IMR-90 (cell line): ENCODE results near the gene RAI14. TPM values are rescaled to one million over a fixed set of nuclear protein-coding genes. Genes with fewer than 3 reads are reported as not detected.

Source experiments
- ATAC-seq: fragments of 200-7000 bp; cut with Tn5 transposase; 2 replicates; pipeline ENCODE4 v1.9.1; 2020; ENCODE audit warnings: low read depth, mild to moderate bottlenecking, moderate library complexity
- BruUV-seq: library from RNA; stranded (reverse); fragments of 400-500 nt; replicated peaks from 2 replicates; lab custom pipeline; 2021; lab: Mats Ljungman, UMichigan
- CTCF ChIA-PET: fragments of 300-600 bp; formaldehyde crosslinking; extraction: SDS; loops from one replicate; lab custom pipeline; 2021; ENCODE audit warnings: antibody characterized with exemption; lab: Yijun Ruan, JAX
- POLR2A ChIA-PET: fragments of 300-600 bp; sonication (Branson Sonifier 250); formaldehyde crosslinking; loops from one replicate; lab custom pipeline; 2022; ENCODE audit warnings: antibody characterized with exemption; ENCODE audit not compliant: unreplicated experiment; lab: Charles Lee
- DNase-seq: peaks from one replicate; pipeline ENCODE4 v3.0.0; 2013
- H2AFZ ChIP-seq: replicated peaks from 2 replicates; pipeline ENCODE3; 2013; ENCODE audit warnings: low read length, mild to moderate bottlenecking; ENCODE audit not compliant: poor library complexity
- H2AK5ac ChIP-seq: 2 replicates; pipeline ENCODE4 v1.6.1; 2013; ENCODE audit warnings: low read depth, low read length, inconsistent platforms
- H2AK9ac ChIP-seq: replicated peaks from 2 replicates; pipeline ENCODE3; 2013; ENCODE audit warnings: mild to moderate bottlenecking, low read depth, low read length, moderate library complexity; ENCODE audit not compliant: poor library complexity
- H2BK120ac ChIP-seq: 2 replicates; pipeline ENCODE4 v1.6.1; 2013; ENCODE audit warnings: low read depth, low read length, inconsistent platforms
- H2BK15ac ChIP-seq: 3 replicates; pipeline ENCODE4 v1.6.1; 2013; ENCODE audit warnings: low read depth, low read length, inconsistent platforms
- H2BK20ac ChIP-seq: 2 replicates; pipeline ENCODE4 v1.6.1; 2013; ENCODE audit warnings: low read depth, mild to moderate bottlenecking, inconsistent platforms, low read length, moderate library complexity
- H2BK5ac ChIP-seq: 2 replicates; pipeline ENCODE4 v1.6.1; 2013; ENCODE audit warnings: mild to moderate bottlenecking, low read depth, low read length, inconsistent platforms; ENCODE audit not compliant: poor library complexity, severe bottlenecking
- H3K14ac ChIP-seq: replicated peaks from 2 replicates; pipeline ENCODE4 v1.6.1; 2013; ENCODE audit warnings: low read depth, low read length, inconsistent platforms
- H3K18ac ChIP-seq: 2 replicates; pipeline ENCODE4 v1.6.1; 2013; ENCODE audit warnings: low read depth, low read length, control low read depth
- H3K23ac ChIP-seq: 2 replicates; pipeline ENCODE4 v1.6.1; 2013; ENCODE audit warnings: low read depth, low read length, inconsistent platforms
- H3K27ac ChIP-seq: 2 replicates; pipeline ENCODE4 v1.5.1; 2013; ENCODE audit warnings: mild to moderate bottlenecking, control low read depth, low read length; ENCODE audit not compliant: insufficient read depth
- H3K27me3 ChIP-seq: 2 replicates; pipeline ENCODE4 v1.6.1; 2013; ENCODE audit warnings: low read length; ENCODE audit not compliant: control insufficient read depth, insufficient read depth
- H3K36me3 ChIP-seq: 2 replicates; pipeline ENCODE4 v1.6.1; 2013; ENCODE audit warnings: low read length, mixed read lengths; ENCODE audit not compliant: control insufficient read depth, insufficient read depth
- H3K4ac ChIP-seq: 2 replicates; pipeline ENCODE4 v1.6.1; 2013; ENCODE audit warnings: low read depth, low read length, inconsistent platforms
- H3K4me1 ChIP-seq: 2 replicates; pipeline ENCODE4 v1.6.1; 2013; ENCODE audit warnings: low read length, mixed read lengths; ENCODE audit not compliant: control insufficient read depth, insufficient read depth
- H3K4me2 ChIP-seq: 2 replicates; pipeline ENCODE4 v1.6.1; 2013; ENCODE audit warnings: low read depth, mild to moderate bottlenecking, control low read depth, low read length, moderate library complexity
- H3K4me3 ChIP-seq: 2 replicates; pipeline ENCODE4 v1.5.1; 2013; ENCODE audit warnings: low read depth, mild to moderate bottlenecking, control low read depth, low read length, moderate library complexity; ENCODE audit not compliant: insufficient read depth
- H3K56ac ChIP-seq: 2 replicates; pipeline ENCODE4 v1.6.1; 2013; ENCODE audit warnings: low read length, inconsistent platforms; ENCODE audit not compliant: insufficient read depth; ENCODE audit errors: extremely low read depth
- H3K79me1 ChIP-seq, 2 experiments: 2 replicates each; pipeline ENCODE4 v1.6.1; 2013; ENCODE audit warnings: low read length in 2 of 2, inconsistent platforms in 1 of 2, low read depth in 1 of 2
- H3K9ac ChIP-seq: 2 replicates; pipeline ENCODE4 v1.6.1; 2013; ENCODE audit warnings: low read depth, low read length, control low read depth
- H3K9me1 ChIP-seq: 2 replicates; pipeline ENCODE4 v1.6.1; 2013; ENCODE audit warnings: low read length, inconsistent platforms; ENCODE audit not compliant: insufficient read depth
- H3K9me3 ChIP-seq: 2 replicates; pipeline ENCODE4 v1.6.1; 2013; ENCODE audit warnings: low read length; ENCODE audit not compliant: control insufficient read depth, insufficient read depth
- H4K20me1 ChIP-seq: 2 replicates; pipeline ENCODE4 v1.6.1; 2013; ENCODE audit warnings: low read length, inconsistent platforms; ENCODE audit not compliant: insufficient read depth
- H4K5ac ChIP-seq: 2 replicates; pipeline ENCODE4 v1.6.1; 2013; ENCODE audit warnings: mild to moderate bottlenecking, low read depth, low read length, control low read depth
- H4K8ac ChIP-seq, 2 experiments: 2 replicates each; pipeline ENCODE4 v1.6.1; 2013; ENCODE audit warnings: low read depth in 2 of 2, low read length in 2 of 2, control low read depth in 1 of 2, inconsistent platforms in 1 of 2
- H4K91ac ChIP-seq: 2 replicates; pipeline ENCODE4 v1.6.1; 2013; ENCODE audit warnings: low read depth, low read length, inconsistent platforms; ENCODE audit not compliant: insufficient read depth
- BHLHE40 ChIP-seq: fragments of 150-350 bp; IDR thresholded peaks from 2 replicates; pipeline ENCODE4 v1.6.1; 2016; ENCODE audit warnings: mild to moderate bottlenecking, low read depth, low read length
- CEBPB ChIP-seq: IDR thresholded peaks from 2 replicates; pipeline ENCODE4 v1.6.1; 2012; ENCODE audit warnings: low read depth, low read length, improper control_type of control experiment
- CHD1 ChIP-seq: IDR thresholded peaks from 2 replicates; pipeline ENCODE4 v1.6.1; 2012; ENCODE audit warnings: low read depth, low read length, improper control_type of control experiment
- FOS ChIP-seq: fragments of 150-350 bp; IDR thresholded peaks from 2 replicates; pipeline ENCODE4 v1.6.1; 2016; ENCODE audit warnings: low read depth, low read length
- MAFK ChIP-seq: IDR thresholded peaks from 2 replicates; pipeline ENCODE4 v1.6.1; 2012; ENCODE audit warnings: low read depth, low read length, improper control_type of control experiment
- MAZ ChIP-seq: IDR thresholded peaks from 2 replicates; pipeline ENCODE4 v1.6.1; 2012; ENCODE audit warnings: low read depth, mild to moderate bottlenecking, low read length, improper control_type of control experiment, moderate library complexity, borderline replicate concordance
- MXI1 ChIP-seq: IDR thresholded peaks from 2 replicates; pipeline ENCODE4 v1.6.1; 2012; ENCODE audit warnings: low read depth, mild to moderate bottlenecking, low read length, moderate library complexity, borderline replicate concordance
- NFE2L2 ChIP-seq: fragments of 150-350 bp; IDR thresholded peaks from 2 replicates; pipeline ENCODE4 v1.6.1; 2016; ENCODE audit warnings: low read depth, mild to moderate bottlenecking, low read length
- POLR2A ChIP-seq: IDR thresholded peaks from 2 replicates; pipeline ENCODE4 v1.6.1; 2012; ENCODE audit warnings: mild to moderate bottlenecking, low read depth, low read length
- RAD21 ChIP-seq: IDR thresholded peaks from 2 replicates; pipeline ENCODE4 v1.6.1; 2012; ENCODE audit warnings: low read length, improper control_type of control experiment
- RCOR1 ChIP-seq: IDR thresholded peaks from 2 replicates; pipeline ENCODE4 v1.6.1; 2012; ENCODE audit warnings: mild to moderate bottlenecking, low read length, improper control_type of control experiment; ENCODE audit not compliant: insufficient replicate concordance
- RFX5 ChIP-seq: IDR thresholded peaks from 2 replicates; pipeline ENCODE4 v1.8.0; 2012; ENCODE audit warnings: low read depth, mild to moderate bottlenecking, low read length, moderate library complexity
- SMC3 ChIP-seq: fragments of 150-350 bp; IDR thresholded peaks from 2 replicates; pipeline ENCODE4 v1.6.1; 2016; ENCODE audit warnings: low read depth, mild to moderate bottlenecking, antibody characterized with exemption, low read length, moderate library complexity
- WGBS, 2 experiments: methylation state at CpG; one replicate each; pipeline versions ENCODE4 v1.1.5 to v1.1.7; 2013; ENCODE audit warnings: missing lambda C conversion rate in 2 of 2; ENCODE audit not compliant: insufficient read length in 1 of 2; ENCODE audit errors: extremely low coverage in 2 of 2; 5-methylcytosine and 5-hydroxymethylcytosine counted together
- dilution Hi-C: fragments of 300-500 bp; cut with HindIII; formaldehyde crosslinking; loops from one replicate; pipeline ENCODE4 v1.14.3; 2018; ENCODE audit warnings: low sequenced_read_pairs; ENCODE audit not compliant: unreplicated experiment
- in situ Hi-C: fragments of 300-500 bp; cut with MboI; formaldehyde crosslinking; loops from 3 replicates; pipeline ENCODE4 v1.14.3; 2019; ENCODE audit warnings: low sequenced_read_pairs, inconsistent platforms, mixed read lengths
- intact Hi-C: fragments of 100-400 bp; cut with micrococcal nuclease; formaldehyde crosslinking; loops from 2 replicates; pipeline ENCODE4 v1.10.0; 2022
- polyA plus RNA-seq, 3 experiments: library from polyadenylated mRNA; depleted of rRNA; stranded (reverse); fragments of >200 nt; gene quantifications; 2 replicates each; pipeline ENCODE4 v1.2.3, GENCODE V29; 2012; ENCODE audit warnings: low replicate concordance in 1 of 3
- total RNA-seq: library from RNA; depleted of rRNA; stranded (reverse); fragments of >200 nt; gene quantifications from 2 replicates; pipeline ENCODE4 v1.2.3, GENCODE V29; 2012
- TF ChIP-seq, protein P1 (sequence below): conservative IDR thresholded peaks from 2 replicates; pipeline ENCODE4 v1.5.1; 2012; ENCODE audit warnings: mild to moderate bottlenecking, low read depth, low read length, improper control_type of control experiment
- TF ChIP-seq, protein P2 (sequence below): fragments of 150-350 bp; IDR thresholded peaks from 2 replicates; pipeline ENCODE4 v1.6.1; 2017; ENCODE audit warnings: mild to moderate bottlenecking, antibody characterized with exemption, low read length, low read depth
- TF ChIP-seq, protein P3 (sequence below): fragments of 150-350 bp; IDR thresholded peaks from 2 replicates; pipeline ENCODE4 v1.6.1; 2016; ENCODE audit warnings: low read depth, mild to moderate bottlenecking, low read length, moderate library complexity, borderline replicate concordance

The RAI14 gene
- total and polyA plus RNA-seq, 2 of the 4 experiments (the other 2 are of a cell fraction): 221 to 267 TPM

GRCh38 chr5:34832568-34832967, 176.4 kb downstream of the RAI14 start:
- 100% methylated on average over 2 of the region's 5 CpGs; no CpG with 5 or more reads in 1 of the 2 experiments for WGBS, 2 experiments
- no peak overlapping the region for H2AFZ ChIP-seq
- H3K79me1 ChIP-seq: peaks cover 18 to 33% of the 10 kb centered on the region in 2 experiments
- peaks cover 6% of the 10 kb centered on the region; the same call in 1 of the 2 replicates for H4K20me1 ChIP-seq
- H3K36me3 ChIP-seq: peaks cover 47% of the 10 kb centered on the region
- no peak overlapping the region for H3K9ac ChIP-seq
- BruUV-seq: no TSS peak
- H3K56ac ChIP-seq: no peak overlapping the region
- ChIA-PET CTCF (no interaction called here), POLR2A (no interaction called here)
- no peak overlapping the region for H2BK5ac ChIP-seq
- no peak overlapping the region for H3K18ac ChIP-seq
- H3K27ac ChIP-seq: no peak overlapping the region
- 0 out of 2 replicates have a peak, but pooled peaks cover 4% of the 10 kb centered on the region for H3K9me1 ChIP-seq
- no peak for TF ChIP-seq FOS
- TF ChIP-seq CEBPB: no peak
- TF ChIP-seq SMC3: no peak
- no peak for TF ChIP-seq NFE2L2
- no peak for TF ChIP-seq POLR2A
- TF ChIP-seq MAFK: no peak
- TF ChIP-seq MXI1: no peak
- TF ChIP-seq, protein P1, sequence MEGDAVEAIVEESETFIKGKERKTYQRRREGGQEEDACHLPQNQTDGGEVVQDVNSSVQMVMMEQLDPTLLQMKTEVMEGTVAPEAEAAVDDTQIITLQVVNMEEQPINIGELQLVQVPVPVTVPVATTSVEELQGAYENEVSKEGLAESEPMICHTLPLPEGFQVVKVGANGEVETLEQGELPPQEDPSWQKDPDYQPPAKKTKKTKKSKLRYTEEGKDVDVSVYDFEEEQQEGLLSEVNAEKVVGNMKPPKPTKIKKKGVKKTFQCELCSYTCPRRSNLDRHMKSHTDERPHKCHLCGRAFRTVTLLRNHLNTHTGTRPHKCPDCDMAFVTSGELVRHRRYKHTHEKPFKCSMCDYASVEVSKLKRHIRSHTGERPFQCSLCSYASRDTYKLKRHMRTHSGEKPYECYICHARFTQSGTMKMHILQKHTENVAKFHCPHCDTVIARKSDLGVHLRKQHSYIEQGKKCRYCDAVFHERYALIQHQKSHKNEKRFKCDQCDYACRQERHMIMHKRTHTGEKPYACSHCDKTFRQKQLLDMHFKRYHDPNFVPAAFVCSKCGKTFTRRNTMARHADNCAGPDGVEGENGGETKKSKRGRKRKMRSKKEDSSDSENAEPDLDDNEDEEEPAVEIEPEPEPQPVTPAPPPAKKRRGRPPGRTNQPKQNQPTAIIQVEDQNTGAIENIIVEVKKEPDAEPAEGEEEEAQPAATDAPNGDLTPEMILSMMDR: no peak
- TF ChIP-seq BHLHE40: no peak
- TF ChIP-seq MAZ: no peak
- TF ChIP-seq RFX5: no peak
- TF ChIP-seq RCOR1: no peak
- no peak for TF ChIP-seq RAD21
- TF ChIP-seq, protein P2, sequence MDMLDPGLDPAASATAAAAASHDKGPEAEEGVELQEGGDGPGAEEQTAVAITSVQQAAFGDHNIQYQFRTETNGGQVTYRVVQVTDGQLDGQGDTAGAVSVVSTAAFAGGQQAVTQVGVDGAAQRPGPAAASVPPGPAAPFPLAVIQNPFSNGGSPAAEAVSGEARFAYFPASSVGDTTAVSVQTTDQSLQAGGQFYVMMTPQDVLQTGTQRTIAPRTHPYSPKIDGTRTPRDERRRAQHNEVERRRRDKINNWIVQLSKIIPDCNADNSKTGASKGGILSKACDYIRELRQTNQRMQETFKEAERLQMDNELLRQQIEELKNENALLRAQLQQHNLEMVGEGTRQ: no peak
- TF ChIP-seq CHD1: no peak
- TF ChIP-seq, protein P3, sequence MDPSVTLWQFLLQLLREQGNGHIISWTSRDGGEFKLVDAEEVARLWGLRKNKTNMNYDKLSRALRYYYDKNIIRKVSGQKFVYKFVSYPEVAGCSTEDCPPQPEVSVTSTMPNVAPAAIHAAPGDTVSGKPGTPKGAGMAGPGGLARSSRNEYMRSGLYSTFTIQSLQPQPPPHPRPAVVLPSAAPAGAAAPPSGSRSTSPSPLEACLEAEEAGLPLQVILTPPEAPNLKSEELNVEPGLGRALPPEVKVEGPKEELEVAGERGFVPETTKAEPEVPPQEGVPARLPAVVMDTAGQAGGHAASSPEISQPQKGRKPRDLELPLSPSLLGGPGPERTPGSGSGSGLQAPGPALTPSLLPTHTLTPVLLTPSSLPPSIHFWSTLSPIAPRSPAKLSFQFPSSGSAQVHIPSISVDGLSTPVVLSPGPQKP: no peak
- no peak for ATAC-seq
- no peaks in the 10 kb centered on the region for H3K27me3 ChIP-seq
- H4K91ac ChIP-seq: no peak overlapping the region
- no peak overlapping the region for H3K23ac ChIP-seq
- no peak for DNase-seq
- H2AK9ac ChIP-seq: no peak overlapping the region
- dilution Hi-C loops: no loop called here
- H4K5ac ChIP-seq: no peak overlapping the region
- H2BK15ac ChIP-seq: no peak overlapping the region
- no peak overlapping the region for H3K14ac ChIP-seq
- no peak overlapping the region for H2BK120ac ChIP-seq
- in situ Hi-C loops: no loop called here
- H2BK20ac ChIP-seq: no peak overlapping the region
- no peak overlapping the region for H4K8ac ChIP-seq
- no peak overlapping the region for H3K4ac ChIP-seq
- peaks cover 9% of the 10 kb centered on the region; the same call in 1 of the 2 replicates for H3K4me1 ChIP-seq
- no peaks in the 10 kb centered on the region for H3K9me3 ChIP-seq
- no peak overlapping the region for H3K4me2 ChIP-seq
- H2AK5ac ChIP-seq: no peak overlapping the region
- intact Hi-C loops: no loop called here
- no peak overlapping the region for H3K4me3 ChIP-seq
